ENCODE measurements around the gene GGT6.
"Not testable (repeated sequence)": the region's sequence is repeated elsewhere in the genome, so short reads cannot be mapped to it uniquely, and the experiment has no call there.

GGT6 gene

GRCh38 chr17:4560421-4560820 lies at the start of gene GGT6:
GGT6 (minus strand) TSS chr17:4560577; CDS start chr17:4560521, 56 bp downstream.
- DNase-seq (ENCODE audit: low read depth), result no peak

DNA sequence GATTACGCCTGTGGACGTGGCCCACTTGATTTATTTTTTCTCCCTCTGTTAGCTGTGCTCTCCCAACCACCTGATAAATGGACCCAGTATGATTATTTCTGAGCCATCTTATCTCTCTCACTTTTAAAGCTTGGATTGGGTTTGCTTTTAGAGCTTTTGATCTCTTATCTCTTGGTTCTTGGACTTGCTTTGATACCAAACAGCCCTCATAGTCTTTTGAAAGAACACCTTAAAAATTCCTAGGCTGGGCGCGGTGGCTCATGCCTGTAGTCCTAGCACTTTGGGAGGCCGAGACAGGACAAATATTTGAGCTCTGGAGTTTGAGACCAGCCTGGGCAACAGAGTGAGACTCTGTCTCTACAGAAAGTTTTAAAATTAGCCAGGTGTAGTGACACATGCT lies 49.8 kb upstream of the GGT6 start:
- no peak for DNase-seq (ENCODE audit: low read depth)

- DNase-seq (ENCODE audit: low read depth), result no peak
Observed at GRCh38 chr17:4609761-4610160, 49.4 kb upstream of the GGT6 start.

- no peak for DNase-seq (ENCODE audit: low read depth)
Observed at GRCh38 chr17:4607773-4608187, 47.4 kb upstream of the GGT6 start.

GRCh38 chr17:4607261-4607741 lies 46.9 kb upstream of the GGT6 start:
- no peak for DNase-seq (ENCODE audit: low read depth)

- no peak for DNase-seq (ENCODE audit: low read depth)
Observed at GRCh38 chr17:4605826-4606225, 45.4 kb upstream of the GGT6 start.

GRCh38 chr17:4604736-4605135 lies 44.4 kb upstream of the GGT6 start:
- not testable (repeated sequence) for DNase-seq (ENCODE audit: low read depth)

DNA sequence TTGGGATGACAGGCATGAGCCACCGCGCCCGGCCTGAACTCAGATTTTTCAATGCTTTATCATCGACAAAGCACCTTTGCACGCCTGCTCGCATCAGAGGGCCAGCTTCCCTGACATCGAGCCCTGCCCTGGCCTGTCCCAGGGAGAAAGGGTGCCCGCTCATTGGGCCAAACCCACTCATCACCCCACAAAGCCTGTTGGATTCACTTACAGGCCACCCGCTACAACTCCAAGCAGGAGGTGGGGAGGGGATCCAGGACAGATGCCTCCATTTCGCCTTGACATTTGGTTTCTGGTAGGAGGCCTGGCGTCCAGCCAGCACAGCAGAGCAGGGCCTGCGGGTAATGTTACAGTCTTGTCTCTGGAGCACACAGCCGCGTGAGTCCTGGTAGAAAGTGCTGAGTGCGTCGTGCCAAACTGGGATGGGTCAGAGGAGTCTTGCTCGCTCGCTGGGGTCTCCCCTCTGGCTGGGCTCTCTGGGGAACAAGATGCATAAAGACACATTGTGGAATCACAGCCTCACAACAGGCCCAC lies 43.8 kb upstream of the GGT6 start:
- no peak for DNase-seq (ENCODE audit: low read depth)

DNA sequence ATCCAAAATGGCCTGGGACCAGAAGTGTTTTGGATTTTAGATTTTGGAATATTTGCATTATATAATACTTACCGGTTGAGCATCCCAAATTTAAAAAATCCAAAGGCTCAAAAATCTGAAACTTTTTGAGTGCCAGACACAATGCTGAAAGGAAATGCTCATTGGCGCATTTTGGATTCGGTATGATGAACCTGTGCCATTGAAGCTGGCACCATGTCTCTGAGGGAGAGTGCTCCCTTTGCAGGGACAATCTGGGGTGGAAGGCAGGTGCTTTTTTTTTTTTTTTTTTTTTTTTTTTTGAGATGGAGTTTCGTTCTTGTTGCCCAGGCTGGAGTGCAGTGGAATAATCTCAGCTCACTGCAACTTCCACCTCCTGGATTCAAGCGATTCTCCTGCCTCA lies 41.7 kb upstream of the GGT6 start:
- no peak for DNase-seq (ENCODE audit: low read depth)

- DNase-seq (ENCODE audit: low read depth), result no peak
Observed at GRCh38 chr17:4601326-4601725, 40.9 kb upstream of the GGT6 start.

GRCh38 chr17:4600563-4600962 lies 40.2 kb upstream of the GGT6 start:
- DNase-seq (ENCODE audit: low read depth), result no peak

- no peak for DNase-seq (ENCODE audit: low read depth)
Observed at GRCh38 chr17:4599505-4600281, 39.3 kb upstream of the GGT6 start.

- DNase-seq (ENCODE audit: low read depth), result no peak
Observed at GRCh38 chr17:4598776-4599504, 38.6 kb upstream of the GGT6 start.

DNA sequence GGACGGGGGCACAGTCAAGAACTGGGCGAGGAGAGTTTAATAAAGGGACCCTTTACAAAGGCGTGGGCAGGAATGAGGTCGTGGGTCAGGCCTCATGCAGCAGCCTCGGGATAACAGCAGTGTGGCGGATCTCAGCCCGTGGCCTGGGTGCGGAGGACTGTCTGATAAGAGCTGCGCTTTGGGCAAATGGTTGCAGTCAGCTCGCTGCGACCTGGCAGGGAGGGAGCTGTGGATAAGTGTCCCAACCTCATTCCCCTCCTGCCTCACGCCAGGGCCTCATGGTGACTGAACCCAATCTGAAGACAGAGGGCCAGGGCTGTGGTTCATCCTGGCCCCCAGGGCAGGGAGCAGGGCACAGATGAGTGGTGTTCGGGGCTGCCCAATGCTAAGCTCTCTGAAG lies 37.6 kb upstream of the GGT6 start:
- DNase-seq (ENCODE audit: low read depth), result no peak

- no peak for DNase-seq (ENCODE audit: low read depth)
Observed at GRCh38 chr17:4596636-4597380, 36.4 kb upstream of the GGT6 start.

GRCh38 chr17:4595685-4596342 lies 35.4 kb upstream of the GGT6 start:
- DNase-seq (ENCODE audit: low read depth), result not testable (repeated sequence)

DNA sequence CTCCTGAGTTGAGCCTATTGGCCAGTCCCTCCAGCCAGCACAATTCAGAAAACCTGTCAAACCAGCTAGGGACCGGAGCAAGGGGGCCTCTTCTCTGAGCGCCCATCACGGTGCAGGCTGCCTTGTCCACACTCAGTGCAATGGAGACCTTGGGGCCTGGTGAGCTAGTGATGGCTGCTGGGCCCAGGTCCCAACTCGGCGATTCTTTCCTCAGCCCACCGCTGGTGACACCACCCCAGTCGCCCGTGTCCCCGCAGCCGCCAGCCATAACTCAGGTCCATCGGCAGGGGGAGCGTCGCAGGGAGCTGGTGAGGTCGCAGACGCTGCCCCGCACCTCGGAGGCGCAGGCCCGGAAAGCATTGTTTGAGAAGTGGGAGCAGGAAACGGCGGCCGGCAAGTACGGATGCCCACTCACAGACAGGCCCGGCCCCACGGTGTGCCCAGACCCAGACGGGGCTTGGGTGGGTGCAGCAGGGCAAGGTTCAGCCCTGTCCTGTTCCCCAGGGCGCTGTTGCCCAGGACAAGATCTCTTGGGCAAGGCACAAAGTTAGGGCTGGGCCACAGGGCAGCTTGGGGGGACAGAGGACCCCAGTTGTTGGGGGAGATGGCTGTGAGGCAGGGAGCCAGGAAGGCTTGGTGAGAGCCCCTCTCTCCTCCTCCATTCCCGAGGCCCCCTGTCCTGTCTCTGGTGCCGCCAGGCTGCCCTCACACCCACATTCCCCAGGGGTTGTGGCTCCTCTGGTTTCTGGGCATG lies 34.7 kb upstream of the GGT6 start:
- no peak for DNase-seq (ENCODE audit: low read depth)

DNA sequence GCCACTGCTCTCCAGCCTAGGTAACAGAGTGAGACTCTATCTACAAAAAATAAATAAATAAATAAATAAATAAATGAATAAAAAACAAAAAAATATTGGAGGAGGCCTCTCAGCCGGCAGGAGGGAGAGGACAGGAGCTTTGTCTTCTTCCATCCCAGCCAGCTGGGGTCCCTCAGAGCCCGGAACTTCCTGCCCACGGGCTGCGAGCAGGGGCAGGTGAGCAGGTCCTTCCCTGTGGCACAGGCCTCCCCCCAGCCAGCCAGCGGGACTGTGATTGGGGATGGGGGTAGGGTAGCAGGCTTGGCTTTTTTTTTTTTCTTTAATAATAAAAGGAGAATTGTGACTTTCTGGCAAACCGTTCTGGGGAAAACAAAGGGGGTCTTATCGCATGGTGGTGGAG lies 34.0 kb upstream of the GGT6 start:
- DNase-seq (ENCODE audit: low read depth), result no peak

DNA sequence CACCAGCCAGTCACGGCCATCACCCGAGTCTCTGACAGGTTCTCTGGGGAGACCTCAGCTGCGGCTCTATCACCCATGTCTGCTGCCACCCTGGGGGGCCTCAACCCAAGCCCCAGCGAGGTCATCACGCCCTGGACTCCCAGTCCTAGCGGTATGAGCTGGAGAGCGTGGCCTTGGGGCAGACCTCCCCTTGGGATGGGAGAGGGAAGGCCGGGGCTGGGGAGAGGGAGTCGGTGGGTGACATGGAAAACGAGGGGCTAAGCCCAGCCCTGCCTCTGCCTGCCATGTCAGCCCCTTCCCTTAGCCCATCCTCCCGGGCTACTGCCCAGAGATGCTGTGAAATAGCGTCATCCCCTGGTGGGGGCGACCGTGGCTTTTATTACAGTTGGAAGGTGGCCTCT lies 32.6 kb upstream of the GGT6 start:
- no peak for DNase-seq (ENCODE audit: low read depth)

DNA sequence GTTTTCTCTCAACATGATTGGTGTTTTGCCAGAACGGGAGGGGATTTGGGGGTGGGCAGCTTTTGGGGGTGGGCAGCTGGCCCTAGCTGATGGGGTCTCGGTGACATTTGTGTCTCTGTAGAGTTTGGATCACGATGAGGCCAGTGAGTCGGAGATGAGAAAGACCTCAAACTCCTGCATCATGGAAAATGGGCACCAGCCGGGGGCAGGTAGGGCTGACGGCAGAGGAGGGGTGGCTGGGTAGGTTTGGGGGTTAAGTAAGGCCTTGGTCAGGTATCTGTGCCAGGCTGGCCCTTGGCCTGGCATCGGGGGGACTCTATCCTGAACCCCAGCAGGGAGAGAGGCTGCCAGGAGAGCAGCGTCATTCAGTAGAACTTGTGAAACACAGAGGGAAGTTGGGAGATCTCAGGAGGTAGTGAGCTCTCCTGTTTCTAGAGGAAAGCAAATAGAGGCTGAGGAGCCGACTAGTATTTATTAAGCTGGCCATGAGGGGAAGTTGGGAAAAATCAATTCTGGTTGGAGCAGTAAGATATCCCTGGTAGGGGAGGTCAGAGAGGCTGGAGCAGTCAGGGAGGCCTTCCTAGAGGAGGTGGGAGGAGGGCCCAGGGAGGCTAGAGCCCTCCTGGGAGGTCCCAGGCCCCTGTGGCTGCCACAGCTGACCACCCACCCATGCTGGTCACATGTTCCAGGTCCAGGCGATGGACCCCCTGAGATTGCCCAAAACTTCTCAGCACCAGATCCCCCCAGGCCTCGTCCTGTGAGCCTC lies 32.0 kb upstream of the GGT6 start:
- no peak for DNase-seq (ENCODE audit: low read depth)

All from HS-27A (cell line).